CD4-positive, alpha-beta T cell treated with Interleukin-17A for 4 hours (primary cell): Measurements from ENCODE around the gene MASP2.
"Not testable (repeated sequence)": the region's sequence is repeated elsewhere in the genome, so short reads cannot be mapped to it uniquely, and the experiment has no call there.

Source experiments
- DNase-seq: peaks from one replicate; pipeline ENCODE4 v3.0.0-alpha.2; 2020; ENCODE audit warnings: mixed read lengths

The MASP2 gene

GRCh38 chr1:11037019-11037739 lies 9.9 kb downstream of the MASP2 start:
- not testable (repeated sequence) for DNase-seq

GRCh38 chr1:11031624-11032262 lies 15.3 kb downstream of the MASP2 start:
- no peak for DNase-seq

GRCh38 chr1:11030865-11031264 lies 16.2 kb downstream of the MASP2 start:
- DNase-seq: no peak

GRCh38 chr1:11028018-11028417 lies 19.0 kb downstream of the MASP2 start:
- DNase-seq: no peak

GRCh38 chr1:11027316-11027715 lies 19.7 kb downstream of the MASP2 start:
- no peak for DNase-seq

- DNase-seq: no peak
These were observed 20.1 kb downstream of the MASP2 start for GRCh38 chr1:11026903-11027302.

GRCh38 chr1:11026052-11026451 lies 21.0 kb downstream of the MASP2 start:
- DNase-seq: no peak

GRCh38 chr1:11025618-11026017 lies 21.4 kb downstream of the MASP2 start:
- no peak for DNase-seq

GRCh38 chr1:11024874-11025203 lies 22.2 kb downstream of the MASP2 start:
- DNase-seq: no peak

- no peak for DNase-seq
These were observed 22.7 kb downstream of the MASP2 start for GRCh38 chr1:11024154-11024873.

- no peak for DNase-seq
These were observed 23.8 kb downstream of the MASP2 start for GRCh38 chr1:11023201-11023600.

- DNase-seq: no peak
These were observed 27.1 kb downstream of the MASP2 start for GRCh38 chr1:11019971-11020370.

- DNase-seq: not testable (repeated sequence)
These were observed 27.7 kb downstream of the MASP2 start for GRCh38 chr1:11019358-11019757.

GRCh38 chr1:11013160-11013531 lies 33.9 kb downstream of the MASP2 start:
- no peak for DNase-seq

- DNase-seq: peak; percentile 92
These were observed 34.5 kb downstream of the MASP2 start, which contains the start of gene TARDBP for GRCh38 chr1:11012260-11013159. Gene TARDBP, plus strand, starts transcription at chr1:11012654. Its CDS starts 1,074 bp downstream, at chr1:11013728.

- no peak for DNase-seq
These were observed 46.5 kb downstream of the MASP2 start for GRCh38 chr1:11000526-11000925.

- DNase-seq: no peak
These were observed 50.9 kb downstream of the MASP2 start for GRCh38 chr1:10996100-10996499.

GRCh38 chr1:10992864-10993263 lies 54.2 kb downstream of the MASP2 start:
- no peak for DNase-seq

GRCh38 chr1:10992004-10992403 lies 55.0 kb downstream of the MASP2 start:
- DNase-seq: not testable (repeated sequence)

GRCh38 chr1:10990828-10991227 lies 56.2 kb downstream of the MASP2 start:
- DNase-seq: no peak

- not testable (repeated sequence) for DNase-seq
These were observed 57.0 kb downstream of the MASP2 start for GRCh38 chr1:10989920-10990516.

GRCh38 chr1:10989095-10989494 lies 57.9 kb downstream of the MASP2 start:
- no peak for DNase-seq
